NCI-H82 treated with DMSO at 0.1 percent for 48 hours (cell line): ENCODE results near the gene MRPL38.
"Not testable (repeated sequence)": the region's sequence is repeated elsewhere in the genome, so short reads cannot be mapped to it uniquely, and the experiment has no call there.

Source experiments
- DNase-seq: peaks from one replicate; lab custom pipeline; 2025; ENCODE audit not compliant: unreplicated experiment; lab: John Stamatoyannopoulos, UW

The MRPL38 gene

GRCh38 chr17:75897160-75898019 is 7.3 kb downstream of the MRPL38 start:
- DNase-seq, result no peak

GRCh38 chr17:75896415-75897159 is 8.1 kb downstream of the MRPL38 start, which contains the start of gene TRIM65:
Gene TRIM65, minus strand, starts transcription at chr17:75896951. Its CDS starts 14 bp downstream, at chr17:75896937.
- DNase-seq, result peak; percentile 20

GRCh38 chr17:75895370-75896155 is 9.1 kb downstream of the MRPL38 start:
- no peak for DNase-seq

GRCh38 chr17:75894049-75894733 is 10.5 kb downstream of the MRPL38 start:
- DNase-seq, result no peak

- DNase-seq, result no peak
Measured at GRCh38 chr17:75893305-75894048, 11.2 kb downstream of the MRPL38 start.

- DNase-seq, result no peak
Measured at GRCh38 chr17:75892556-75893224, 12.0 kb downstream of the MRPL38 start.

- no peak for DNase-seq
Measured at GRCh38 chr17:75891605-75892555, 12.8 kb downstream of the MRPL38 start.

- peak; percentile 52 for DNase-seq
Measured at GRCh38 chr17:75891022-75891604, 13.6 kb downstream of the MRPL38 start.

GRCh38 chr17:75889454-75889853 is 15.2 kb downstream of the MRPL38 start:
- no peak for DNase-seq

- no peak for DNase-seq
Measured at GRCh38 chr17:75888484-75888883, 16.2 kb downstream of the MRPL38 start.

GRCh38 chr17:75885860-75886259 is 18.8 kb downstream of the MRPL38 start:
- DNase-seq, result not testable (repeated sequence)

- DNase-seq, result no peak
Measured at GRCh38 chr17:75885431-75885830, 19.3 kb downstream of the MRPL38 start.

- no peak for DNase-seq
Measured at GRCh38 chr17:75881678-75882454, 22.8 kb downstream of the MRPL38 start.

GRCh38 chr17:75880266-75880665 is 24.4 kb downstream of the MRPL38 start:
- no peak for DNase-seq

- no peak for DNase-seq
Measured at GRCh38 chr17:75878174-75878998, 26.3 kb downstream of the MRPL38 start, which contains the start of gene TRIM47. Gene TRIM47, minus strand, starts transcription at chr17:75878581. Its CDS starts 33 bp downstream, at chr17:75878548.

GRCh38 chr17:75877752-75878173 is 26.9 kb downstream of the MRPL38 start:
- peak; percentile 30 for DNase-seq
